GM18502 (cell line): ENCODE data around the gene EBF4.
"Not testable (repeated sequence)": the region's sequence is repeated elsewhere in the genome, so short reads cannot be mapped to it uniquely, and the experiment has no call there.

Source experiments
- ATAC-seq: cut with Tn5 transposase; IDR thresholded peaks from one replicate; pipeline ENCODE4 v1.9.1; 2021; ENCODE audit warnings: mild to moderate bottlenecking; ENCODE audit not compliant: unreplicated experiment, poor library complexity

EBF4 gene

DNA sequence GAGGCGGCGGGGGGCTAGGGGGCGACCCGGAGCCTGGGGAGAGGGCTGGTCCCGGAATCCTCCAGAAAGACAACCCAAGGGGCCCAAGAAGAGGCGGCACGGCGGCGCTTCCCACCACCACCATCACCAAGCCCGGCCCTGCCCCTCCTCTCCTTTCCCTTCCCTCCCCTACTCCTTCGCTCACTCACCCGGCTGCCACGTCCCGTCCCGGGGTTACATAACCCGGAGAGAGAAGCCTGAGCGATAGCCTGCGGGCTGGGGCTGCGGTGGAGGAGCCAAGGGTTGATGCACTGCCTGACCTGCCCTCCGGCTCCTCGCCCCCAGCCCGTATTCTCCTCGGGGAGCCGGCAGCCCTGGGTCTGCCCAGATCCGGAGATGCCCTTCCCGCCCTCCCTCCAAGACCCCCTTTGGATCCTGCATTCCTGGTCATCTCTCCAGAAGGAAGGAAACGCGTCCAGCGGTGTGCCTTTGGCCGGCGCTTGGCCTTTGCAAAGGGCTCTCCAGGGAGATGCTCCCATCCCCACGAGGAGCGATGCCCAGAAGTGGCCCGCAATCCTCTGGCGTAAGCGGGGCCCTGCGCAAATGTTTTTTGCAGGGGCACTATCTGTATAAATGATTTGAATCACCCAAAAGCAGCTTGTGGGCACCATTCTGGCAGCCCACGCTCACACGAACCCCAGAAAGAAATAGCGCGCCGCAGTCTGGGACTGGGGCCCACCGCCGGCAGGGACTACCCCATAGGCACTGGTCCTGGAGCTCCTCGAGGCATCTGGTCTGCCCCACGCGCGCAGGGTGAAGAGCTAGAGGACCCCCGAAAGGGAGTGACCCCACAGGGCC lies 112.5 kb downstream of the EBF4 start:
- no peak for ATAC-seq

GRCh38 chr20:2805689-2806350 lies 113.2 kb downstream of the EBF4 start:
- no peak for ATAC-seq

- ATAC-seq = no peak
These were observed 113.7 kb downstream of the EBF4 start for GRCh38 chr20:2806351-2806701.

GRCh38 chr20:2807019-2807418 lies 114.4 kb downstream of the EBF4 start:
- ATAC-seq = no peak

GRCh38 chr20:2807929-2808328 lies 115.3 kb downstream of the EBF4 start:
- ATAC-seq = not testable (repeated sequence)

DNA sequence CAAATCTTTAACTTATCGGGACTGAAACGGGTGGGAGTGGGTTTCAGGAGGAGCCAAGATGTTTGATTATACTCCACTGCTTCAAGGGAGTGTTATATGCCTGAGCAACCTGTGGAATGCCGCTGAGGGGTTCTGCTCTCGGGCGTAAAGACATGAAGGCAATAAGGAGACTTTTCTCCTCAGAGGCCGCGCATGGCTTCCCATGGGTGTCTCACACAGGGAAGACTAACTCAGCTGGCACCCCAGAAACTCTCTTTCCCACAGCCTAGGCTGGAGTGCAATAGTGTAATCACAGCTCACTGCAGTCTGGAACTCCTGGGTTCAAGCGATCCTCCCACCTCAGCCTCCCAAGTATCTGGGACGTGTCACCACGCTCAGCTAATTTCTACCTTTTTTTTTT lies 117.1 kb downstream of the EBF4 start:
- ATAC-seq = no peak
